Measurements from ENCODE around the gene FOXL3.
"Not testable (repeated sequence)": the region's sequence is repeated elsewhere in the genome, so short reads cannot be mapped to it uniquely, and the experiment has no call there.

FOXL3 gene

GRCh38 chr7:289756-290553 lies at the start of gene FOXL3:
FOXL3 (plus strand) TSS chr7:290170; CDS start chr7:290170, 0 bp downstream.
- DNase-seq, result no peak

- peak; percentile 7 for DNase-seq
Measured at GRCh38 chr7:240887-241421, 49.0 kb upstream of the FOXL3 start.

DNA sequence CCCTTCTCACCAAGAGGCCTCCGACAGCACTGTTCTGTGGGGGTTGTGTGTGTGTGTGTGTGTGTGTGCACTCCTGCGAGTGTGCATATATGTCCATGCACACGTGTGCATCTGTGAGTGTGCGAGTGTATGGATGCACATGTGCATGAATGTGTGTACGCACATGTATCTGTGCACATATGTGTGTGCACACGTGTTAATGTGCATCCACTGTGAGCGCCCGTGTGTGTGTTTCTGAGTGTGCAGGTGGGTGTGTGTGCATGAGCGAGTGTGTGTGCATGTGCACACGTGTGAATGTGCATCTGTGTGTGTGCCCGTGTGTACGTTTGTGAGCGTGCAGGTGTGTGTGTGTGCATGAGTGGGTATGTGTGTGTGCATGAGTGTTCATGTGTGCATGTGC lies 48.5 kb upstream of the FOXL3 start:
- DNase-seq, result no peak

DNA sequence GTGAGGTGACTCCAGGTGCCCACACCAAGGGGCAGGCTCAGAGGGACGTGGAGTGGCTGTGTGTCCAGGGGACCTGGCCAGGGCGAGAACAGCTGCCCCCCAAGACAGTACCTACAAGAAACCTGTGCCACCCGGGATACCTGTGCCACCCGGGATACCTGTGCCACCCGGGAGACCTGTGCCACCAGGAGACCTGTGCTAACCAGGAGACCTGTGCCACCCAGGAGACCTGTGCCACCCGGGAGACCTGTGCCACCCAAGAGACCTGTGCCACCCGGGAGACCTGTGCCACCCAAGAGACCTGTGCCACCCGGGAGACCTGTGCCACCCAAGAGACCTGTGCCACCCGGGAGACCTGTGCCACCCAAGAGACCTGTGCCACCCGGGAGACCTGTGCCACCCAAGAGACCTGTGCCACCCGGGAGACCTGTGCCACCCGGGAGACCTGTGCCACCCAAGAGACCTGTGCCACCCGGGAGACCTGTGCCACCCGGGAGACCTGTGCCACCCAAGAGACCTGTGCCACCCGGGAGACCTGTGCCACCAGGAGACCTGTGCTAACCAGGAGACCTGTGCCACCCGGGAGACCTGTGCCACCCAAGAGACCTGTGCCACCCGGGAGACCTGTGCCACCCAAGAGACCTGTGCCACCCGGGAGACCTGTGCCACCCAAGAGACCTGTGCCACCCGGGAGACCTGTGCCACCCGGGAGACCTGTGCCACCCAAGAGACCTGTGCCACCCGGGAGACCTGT lies 47.0 kb upstream of the FOXL3 start:
- not testable (repeated sequence) for DNase-seq

DNA sequence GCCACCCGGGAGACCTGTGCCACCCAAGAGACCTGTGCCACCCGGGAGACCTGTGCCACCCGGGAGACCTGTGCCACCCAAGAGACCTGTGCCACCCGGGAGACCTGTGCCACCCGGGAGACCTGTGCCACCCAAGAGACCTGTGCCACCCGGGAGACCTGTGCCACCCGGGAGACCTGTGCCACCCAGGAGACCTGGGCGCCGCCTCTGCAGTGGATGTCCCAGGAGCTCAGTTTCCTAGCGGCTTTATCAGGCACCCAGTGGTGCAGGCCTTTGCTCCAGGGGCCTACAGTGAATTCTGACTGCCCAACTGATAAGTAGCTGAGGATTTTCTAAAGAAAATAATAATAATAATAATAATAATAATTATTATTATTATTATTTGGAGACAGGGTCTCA lies 46.4 kb upstream of the FOXL3 start:
- DNase-seq, result not testable (repeated sequence)

DNA sequence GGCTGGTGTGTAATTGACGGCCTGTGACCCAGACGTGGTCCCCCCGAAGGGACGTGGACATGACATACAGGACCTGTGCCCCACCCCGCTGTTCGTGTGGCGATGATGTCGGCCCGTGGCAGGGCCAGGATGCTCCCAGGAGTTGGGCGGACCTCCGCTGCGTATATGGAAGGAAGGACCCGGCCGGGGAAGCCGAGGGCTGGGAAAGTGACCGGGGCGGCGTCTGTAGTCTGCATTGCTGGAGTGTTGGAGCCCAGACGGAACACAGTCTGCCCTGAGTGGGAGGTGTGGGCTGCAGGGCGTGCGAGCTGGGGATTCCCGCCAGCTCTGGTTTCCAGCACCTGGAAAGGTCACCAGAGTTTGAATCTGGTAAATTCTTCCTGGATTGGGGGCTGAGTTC lies 45.0 kb upstream of the FOXL3 start:
- no peak for DNase-seq

- no peak for DNase-seq
Measured at GRCh38 chr7:245574-246295, 44.2 kb upstream of the FOXL3 start.

DNA sequence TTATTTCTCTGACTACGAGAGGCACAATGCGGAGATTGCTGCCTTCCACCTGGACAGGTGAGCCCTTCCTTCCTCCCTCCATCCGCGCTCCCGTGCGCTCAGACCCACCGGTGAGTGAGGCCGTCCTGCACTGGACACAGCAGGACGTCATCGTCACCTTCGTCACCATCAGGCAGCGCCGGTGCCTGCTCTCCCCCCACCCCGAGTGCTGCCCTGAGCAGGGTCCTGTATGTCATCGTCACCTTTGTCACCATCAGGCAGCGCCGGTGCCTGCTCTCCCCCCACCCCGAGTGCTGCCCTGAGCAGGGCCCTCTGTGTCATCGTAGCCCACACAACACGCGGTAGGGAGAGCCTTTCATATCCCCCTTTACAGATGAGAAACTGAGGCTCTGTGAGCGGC lies 43.5 kb upstream of the FOXL3 start:
- no peak for DNase-seq

DNA sequence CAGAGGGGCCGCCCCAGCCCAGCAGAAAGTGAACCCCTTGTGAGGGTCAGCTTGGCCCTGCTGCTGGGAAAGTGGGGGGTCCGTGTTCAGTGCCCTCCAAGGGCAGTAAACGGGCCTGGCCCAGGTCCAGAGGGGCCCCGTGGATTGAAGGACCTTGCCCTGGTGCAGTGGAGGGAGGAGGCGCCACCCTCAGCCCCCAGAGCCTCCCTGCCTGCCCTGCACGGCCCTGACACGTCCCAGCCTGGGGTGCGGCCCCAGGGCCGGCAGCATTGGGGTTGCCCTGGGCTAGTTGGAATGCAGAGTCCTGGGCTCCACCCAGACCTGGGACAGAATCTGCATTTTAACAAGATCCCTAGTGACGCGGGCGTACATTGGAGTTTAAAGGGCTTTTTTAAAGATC lies 42.8 kb upstream of the FOXL3 start:
- no peak for DNase-seq

- DNase-seq, result no peak
Measured at GRCh38 chr7:247636-248035, 42.3 kb upstream of the FOXL3 start.

DNA sequence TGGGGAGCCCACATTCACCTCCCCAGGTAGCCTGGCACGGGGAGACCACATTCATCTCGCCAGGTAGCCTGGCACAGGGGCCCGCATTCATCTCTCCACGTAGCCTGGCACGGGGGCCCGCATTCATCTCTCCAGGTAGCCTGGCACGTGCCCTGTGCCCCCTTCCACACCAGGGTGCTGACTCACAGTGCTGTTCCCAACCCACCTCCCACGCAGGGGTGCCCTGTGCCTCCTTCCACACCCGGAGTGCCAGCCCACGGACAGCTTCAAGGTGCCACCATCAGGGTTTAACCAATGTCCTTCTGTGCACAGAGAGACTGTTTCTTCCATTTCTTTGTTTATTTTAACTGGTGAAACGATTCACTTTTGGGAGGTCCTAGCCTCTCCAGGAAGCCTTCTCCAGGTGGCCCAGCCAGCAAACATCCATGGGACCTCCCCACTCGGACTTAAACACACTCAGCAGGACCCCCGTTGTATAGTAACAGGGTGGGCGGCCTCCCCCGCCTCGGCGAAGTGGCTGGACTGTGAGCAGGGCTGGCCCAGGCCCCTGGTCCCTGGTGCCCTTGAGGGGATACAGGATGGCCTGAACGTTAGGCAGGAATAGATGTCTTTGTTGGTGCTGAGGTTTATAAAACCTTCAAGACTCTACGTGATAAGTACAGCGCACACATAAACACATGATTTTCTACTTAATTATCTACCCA lies 41.1 kb upstream of the FOXL3 start:
- DNase-seq, result no peak

GRCh38 chr7:249989-250388 lies 40.0 kb upstream of the FOXL3 start:
- DNase-seq, result no peak

GRCh38 chr7:250523-250922 lies 39.4 kb upstream of the FOXL3 start:
- no peak for DNase-seq

GRCh38 chr7:251005-251404 lies 39.0 kb upstream of the FOXL3 start:
- no peak for DNase-seq

GRCh38 chr7:251446-252175 lies 38.4 kb upstream of the FOXL3 start:
- DNase-seq, result no peak

DNA sequence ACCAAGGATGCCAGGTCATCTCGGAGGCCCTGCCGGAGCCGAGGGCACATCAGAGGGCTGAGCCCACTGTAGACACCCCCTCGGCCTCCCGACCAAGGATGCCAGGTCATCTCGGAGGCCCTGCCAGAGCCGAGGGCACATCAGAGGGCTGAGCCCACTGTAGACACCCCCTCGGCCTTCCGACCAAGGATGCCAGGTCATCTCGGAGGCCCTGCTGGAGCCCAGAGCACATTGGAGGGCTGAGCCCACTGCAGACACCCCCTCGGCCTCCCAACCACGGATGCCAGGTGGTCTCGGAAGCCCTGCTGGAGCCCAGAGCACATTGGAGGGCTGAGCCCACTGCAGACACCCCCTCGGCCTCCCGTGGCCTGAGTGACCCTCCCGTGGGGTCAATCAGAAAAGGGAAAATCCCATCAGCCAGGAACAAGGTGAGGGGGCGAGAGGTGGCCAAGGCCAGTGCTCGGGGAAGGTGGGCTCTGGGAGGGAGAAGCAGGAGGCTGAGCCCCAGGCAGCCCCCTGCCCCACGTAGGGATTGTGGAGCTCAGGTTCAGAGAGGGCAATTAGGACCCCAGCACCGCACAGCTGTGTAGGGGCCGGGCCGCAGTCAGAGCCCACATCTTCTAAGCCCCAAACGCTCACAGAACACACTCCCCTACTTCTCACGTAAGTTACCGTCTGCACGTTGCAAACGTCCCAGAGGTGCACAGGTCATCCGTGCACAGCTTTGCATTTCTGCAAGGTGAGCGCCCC lies 37.6 kb upstream of the FOXL3 start:
- no peak for DNase-seq

DNA sequence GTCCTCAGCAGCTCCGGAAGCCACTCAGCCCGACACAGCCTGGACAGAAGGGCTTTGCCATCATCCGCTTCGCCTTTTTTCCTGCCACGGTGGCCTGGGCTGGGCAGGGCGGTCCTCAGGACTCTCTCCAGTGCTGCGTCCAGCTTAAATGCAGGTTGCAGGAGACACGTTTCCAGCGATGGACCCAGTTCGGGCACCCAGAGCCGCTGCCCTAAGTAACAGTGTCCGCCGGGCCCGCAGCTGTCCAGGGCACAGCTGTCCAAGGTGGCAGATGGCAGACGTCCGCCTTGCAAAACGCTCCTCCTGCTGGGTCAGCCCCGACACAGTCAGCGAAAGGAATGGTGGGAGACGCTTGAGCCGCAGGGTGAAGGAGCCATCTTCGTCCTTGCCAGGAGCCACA lies 37.0 kb upstream of the FOXL3 start:
- no peak for DNase-seq

DNA sequence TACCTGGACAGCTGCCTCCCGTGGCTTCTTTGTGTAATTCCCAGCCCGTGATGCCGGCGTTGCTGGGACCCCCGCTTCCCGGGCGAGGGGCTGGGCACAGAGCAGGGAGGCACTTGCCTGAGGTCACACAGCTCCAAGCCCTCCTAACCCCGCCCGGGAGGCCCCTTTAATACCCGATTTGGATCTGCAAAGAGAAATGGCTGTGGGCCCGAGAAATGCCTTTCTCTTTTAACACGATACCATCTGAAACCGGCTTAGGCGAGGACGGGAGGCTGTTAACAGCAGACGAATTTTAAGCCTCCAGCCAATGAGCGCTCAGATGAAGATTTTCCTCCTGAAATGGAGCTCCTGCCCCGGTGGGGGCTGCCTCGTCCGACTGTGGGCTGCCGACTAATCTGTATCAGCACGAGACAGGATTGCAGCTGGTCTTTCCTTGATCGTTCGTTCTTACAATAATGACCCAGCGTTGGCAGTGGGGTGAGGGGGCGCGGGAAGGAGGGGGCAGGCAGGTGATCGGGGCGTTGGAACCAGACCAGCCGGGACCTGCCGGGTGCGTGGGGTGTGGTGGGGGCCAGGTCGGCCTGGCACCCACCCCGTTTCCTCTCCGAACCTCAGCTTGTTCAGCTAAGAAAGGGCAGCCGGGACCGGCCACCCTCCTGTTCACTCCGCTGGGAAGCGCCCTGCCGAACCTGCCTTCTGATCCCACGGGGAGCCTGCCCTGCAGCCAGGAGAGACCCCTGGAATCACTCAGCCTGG lies 36.2 kb upstream of the FOXL3 start:
- no peak for DNase-seq

GRCh38 chr7:254337-255037 lies 35.5 kb upstream of the FOXL3 start:
- DNase-seq, result no peak

GRCh38 chr7:255038-255435 lies 34.9 kb upstream of the FOXL3 start:
- DNase-seq, result no peak
